WI38 (cell line): ENCODE results near the gene COL28A1.

Experiments used
- H3K4me3 ChIP-seq: 2 replicates; pipeline ENCODE4 v1.5.1; 2011; ENCODE audit warnings: low read depth, mild to moderate bottlenecking, control low read depth, low read length
- CTCF ChIP-seq: IDR thresholded peaks from 2 replicates; pipeline ENCODE4 v1.5.1; 2012; ENCODE audit warnings: low read depth, mild to moderate bottlenecking, control low read depth, low read length

COL28A1 gene

DNA sequence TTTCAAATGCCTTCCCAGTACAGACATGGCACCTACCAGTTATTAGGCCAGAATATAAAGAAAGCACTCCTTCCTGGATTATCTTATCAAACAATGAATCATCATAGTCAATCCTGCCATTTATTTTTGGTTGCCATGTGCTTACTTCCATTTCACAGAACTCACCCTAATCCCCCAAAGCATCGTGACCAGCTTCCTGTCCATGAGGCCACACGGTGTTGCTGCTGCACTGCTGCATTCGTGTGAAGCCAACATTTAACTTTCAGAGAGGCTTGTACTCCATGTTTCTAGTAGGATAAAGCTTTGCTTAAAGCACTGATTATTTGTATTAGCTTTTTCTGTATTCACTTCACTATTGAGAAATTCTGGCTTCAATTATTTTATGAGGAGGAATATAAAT is 14.4 kb downstream of the COL28A1 start:
- no peak overlapping the region for H3K4me3 ChIP-seq
- no peak for TF ChIP-seq CTCF

DNA sequence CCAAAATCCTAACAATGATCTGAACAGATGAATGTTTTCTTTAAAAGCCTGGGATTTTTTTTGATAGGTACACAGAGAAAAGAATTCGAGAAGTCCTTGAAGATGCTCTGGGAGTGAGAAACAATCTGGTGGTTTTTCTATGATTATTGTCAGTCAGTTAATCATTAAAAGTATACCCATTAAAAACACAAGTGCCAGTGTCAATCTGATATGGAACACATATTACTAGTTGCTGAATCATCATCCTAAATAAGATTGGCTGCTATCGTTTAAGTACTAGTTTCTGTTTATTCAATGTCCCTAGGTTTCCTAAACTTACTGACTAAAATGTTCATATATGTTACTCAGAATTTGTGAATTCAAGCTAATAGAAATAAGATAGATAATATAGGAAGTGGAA is 16.1 kb downstream of the COL28A1 start:
- no peak for TF ChIP-seq CTCF
- H3K4me3 ChIP-seq, result no peak overlapping the region

- no peak for TF ChIP-seq CTCF
- H3K4me3 ChIP-seq, result no peak overlapping the region
Observed at GRCh38 chr7:7519056-7519455, 16.6 kb downstream of the COL28A1 start.

GRCh38 chr7:7517754-7518153 is 17.9 kb downstream of the COL28A1 start:
- no peak overlapping the region for H3K4me3 ChIP-seq

DNA sequence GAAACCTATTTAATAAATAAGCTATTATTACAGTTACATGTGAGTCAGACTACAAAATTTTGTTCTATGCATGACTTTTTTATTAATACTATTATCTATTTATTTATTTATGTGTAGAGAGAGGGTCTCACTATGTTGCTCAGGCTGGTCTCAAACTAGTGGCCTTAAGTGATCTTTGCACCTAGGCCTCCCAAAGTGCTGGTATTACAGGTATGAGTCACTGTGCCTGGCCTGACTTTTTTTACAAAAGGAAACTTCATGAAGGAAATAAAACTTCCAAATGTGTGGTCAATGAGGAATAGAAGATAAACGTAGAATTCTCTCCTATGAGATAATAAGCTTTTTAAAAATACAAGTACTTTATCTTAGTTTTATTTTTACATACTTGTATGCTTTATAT is 19.0 kb downstream of the COL28A1 start:
- H3K4me3 ChIP-seq, result no peak overlapping the region
- TF ChIP-seq CTCF, result no peak

More at GRCh38 chr7:7517754-7518153, 17.9 kb downstream of the COL28A1 start:
- TF ChIP-seq CTCF, result no peak

DNA sequence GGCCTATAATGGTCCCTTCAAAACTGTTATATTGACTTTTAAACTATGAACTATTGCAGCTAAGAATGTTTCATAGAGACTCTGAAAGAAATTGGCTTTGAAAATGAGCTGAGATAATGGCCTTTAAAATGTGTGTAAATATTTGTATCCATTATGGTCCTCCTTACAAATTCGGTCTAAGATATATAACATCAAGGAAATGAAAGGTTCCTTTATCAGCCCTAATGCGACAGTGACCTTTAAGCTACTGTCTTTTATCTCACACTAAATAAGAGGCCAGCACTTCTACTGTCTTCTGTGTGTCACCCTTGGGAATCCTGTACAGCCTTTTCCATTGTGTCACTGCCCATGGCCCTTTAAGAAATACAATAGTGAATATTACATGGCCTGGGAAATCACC is 19.5 kb downstream of the COL28A1 start:
- TF ChIP-seq CTCF, result no peak
- no peak overlapping the region for H3K4me3 ChIP-seq

DNA sequence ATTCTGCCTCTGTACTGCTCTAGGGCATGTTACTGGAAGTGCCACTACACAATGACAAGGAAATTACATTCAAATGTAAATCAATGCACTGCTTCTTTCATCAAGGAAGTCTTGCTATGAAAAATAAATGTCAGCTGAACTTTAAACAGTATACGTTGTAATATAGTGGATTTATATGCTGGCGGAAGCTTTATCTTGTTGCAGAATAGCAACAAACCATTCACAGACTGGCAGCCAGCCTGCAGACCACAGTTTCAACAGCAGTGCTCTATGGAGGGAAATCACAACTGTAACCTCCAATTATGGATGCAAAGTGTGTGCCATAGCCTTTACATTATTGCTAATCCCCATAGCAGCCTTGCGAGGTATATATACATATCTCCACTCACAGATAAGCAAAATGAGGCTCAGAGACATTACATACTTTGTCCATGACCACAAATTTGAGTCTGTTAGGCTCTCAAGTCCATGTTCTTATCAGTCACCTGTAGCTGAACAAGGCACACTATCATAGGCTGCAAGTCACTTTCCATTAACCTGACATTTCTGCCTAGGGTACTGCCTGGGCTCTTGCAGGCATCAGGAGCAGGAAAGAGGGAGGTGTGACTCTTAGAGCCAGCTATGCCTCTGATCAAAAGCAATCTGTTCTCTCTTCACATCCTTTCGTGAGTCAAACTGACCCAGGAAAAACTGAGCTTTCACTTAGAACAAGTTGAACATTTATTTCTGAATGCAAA is 22.6 kb downstream of the COL28A1 start:
- no peak for TF ChIP-seq CTCF
- H3K4me3 ChIP-seq, result no peak overlapping the region
